HG03457 (cell line): ENCODE measurements around the gene ZNF516.

ENCODE experiments used
- ATAC-seq: cut with Tn5 transposase; IDR thresholded peaks from one replicate; pipeline ENCODE4 v1.9.1; 2021; ENCODE audit warnings: moderate number of reproducible peaks; ENCODE audit not compliant: unreplicated experiment

Gene ZNF516

DNA sequence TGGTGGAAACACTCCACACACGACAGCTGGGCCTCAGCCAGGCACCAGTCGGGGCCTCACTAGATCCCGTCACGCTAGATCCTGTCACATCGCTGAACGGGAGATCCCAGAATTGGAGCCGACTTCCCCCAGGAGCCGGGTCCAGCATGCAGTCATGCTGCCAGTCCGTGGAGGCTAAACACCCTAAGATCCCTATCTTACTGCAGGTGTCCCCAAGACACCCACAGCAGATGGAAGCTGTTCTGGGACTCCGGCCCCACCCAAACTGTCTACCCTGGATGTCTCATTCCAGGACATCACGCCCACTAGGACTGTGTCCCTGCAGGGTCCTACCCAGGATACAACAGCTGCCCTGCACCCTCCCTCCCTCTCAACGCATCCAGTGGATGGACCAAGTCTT lies 23.4 kb downstream of the ZNF516 start:
- no peak for ATAC-seq

GRCh38 chr18:76468345-76469304 lies 26.4 kb downstream of the ZNF516 start:
- ATAC-seq, result no peak

DNA sequence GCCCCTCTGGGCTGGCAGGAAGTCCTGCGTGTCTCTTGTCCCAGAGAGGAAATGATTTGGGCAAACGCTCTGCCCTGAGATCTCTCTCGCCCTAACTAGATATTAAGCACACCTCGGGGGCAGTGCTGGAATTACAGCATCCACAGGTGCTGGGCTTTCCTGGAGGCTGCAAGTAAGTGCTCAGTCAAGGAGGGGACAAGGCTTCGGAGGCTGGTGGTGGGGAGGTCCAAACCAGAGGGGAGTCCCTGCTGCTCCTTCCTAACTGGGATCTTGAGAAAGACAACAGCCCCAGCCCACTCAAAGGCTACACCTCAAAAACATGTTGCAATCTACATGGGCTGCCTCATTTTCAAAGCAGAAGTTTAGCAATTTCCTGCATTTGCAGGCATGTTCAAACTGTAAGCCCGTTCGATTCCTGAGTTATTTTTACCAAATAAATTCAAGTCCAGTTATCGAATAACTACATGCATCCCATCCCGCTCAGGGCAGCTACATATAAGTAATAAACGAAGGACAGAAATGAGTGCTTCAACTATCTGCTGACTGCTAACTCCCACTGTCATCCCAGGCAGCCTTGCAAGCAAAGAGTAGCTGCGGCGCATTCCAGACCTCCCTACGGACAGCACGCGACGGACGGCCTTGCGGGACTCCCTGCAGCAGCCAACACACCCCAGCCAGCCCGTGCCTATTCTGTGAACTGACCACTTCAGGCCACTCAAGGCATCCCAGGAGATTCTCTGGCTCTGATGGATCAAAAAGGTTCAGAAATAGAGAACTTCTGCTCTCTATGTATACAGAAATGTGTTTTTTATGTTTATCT lies 27.5 kb downstream of the ZNF516 start:
- ATAC-seq, result no peak

DNA sequence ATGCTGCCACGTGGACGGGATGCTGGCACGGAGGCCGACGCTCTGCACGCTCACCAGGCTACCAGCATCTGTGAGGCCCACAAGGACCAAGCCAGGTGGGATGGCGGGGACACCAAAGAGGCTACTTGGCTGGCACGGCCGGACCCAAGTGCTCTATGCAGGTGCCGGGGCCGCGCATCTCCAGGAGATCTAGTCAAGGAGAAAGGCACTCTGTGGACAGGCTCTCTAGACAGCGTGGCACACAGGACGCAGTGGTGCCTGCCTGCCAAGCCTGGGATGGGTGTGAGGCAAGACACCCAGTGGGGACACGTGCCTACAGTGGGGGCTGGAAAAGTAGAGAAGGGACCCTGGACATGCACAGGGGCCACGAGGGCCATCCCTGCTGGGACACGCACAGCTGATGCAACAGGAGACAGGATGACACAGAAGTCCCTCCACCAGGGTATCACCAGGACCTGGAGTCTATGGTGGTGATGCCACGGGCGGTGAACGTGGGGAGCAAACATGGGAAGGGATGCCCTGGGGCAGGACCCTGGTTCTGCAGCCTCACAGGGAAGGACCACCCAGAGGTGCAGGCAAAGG lies 28.5 kb downstream of the ZNF516 start:
- no peak for ATAC-seq

DNA sequence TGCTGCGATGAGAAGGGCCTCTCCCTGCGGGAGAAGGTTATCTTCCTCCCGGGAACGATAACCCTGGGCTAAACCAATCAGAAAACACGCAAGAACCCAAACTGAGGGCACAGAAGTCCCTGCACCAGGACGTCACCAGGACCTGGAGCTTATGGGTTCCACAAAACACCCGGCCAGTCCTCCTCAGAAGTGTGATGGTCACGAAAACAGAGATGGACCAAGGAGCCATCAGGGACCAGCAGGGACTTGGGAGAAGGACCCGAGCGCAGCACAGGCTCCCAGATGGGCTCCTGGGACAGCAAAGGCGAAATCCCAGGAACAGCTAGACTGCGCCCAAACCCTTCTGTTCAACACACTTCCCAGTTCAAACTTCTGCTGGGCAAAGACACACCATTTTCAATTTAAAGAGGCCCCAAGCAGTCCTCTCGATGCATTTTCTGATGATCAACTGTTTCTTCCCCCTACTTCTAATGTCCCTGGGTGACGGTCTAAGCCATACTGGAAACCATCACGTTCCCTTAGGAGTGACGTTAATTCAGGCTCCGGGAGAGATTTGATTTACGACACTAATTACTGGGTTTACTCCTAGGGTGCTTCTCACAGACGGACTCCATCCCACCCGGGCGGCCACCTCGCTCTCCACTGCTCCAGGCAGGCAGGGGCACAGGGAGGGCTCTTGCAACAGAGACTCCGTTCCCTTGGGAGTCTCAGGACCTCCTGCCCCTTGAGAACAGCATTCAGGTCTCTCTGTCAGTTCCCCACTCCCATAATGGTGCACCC lies 29.2 kb downstream of the ZNF516 start:
- ATAC-seq, result no peak

- no peak for ATAC-seq
These were observed 30.5 kb downstream of the ZNF516 start for GRCh38 chr18:76464281-76465259.

DNA sequence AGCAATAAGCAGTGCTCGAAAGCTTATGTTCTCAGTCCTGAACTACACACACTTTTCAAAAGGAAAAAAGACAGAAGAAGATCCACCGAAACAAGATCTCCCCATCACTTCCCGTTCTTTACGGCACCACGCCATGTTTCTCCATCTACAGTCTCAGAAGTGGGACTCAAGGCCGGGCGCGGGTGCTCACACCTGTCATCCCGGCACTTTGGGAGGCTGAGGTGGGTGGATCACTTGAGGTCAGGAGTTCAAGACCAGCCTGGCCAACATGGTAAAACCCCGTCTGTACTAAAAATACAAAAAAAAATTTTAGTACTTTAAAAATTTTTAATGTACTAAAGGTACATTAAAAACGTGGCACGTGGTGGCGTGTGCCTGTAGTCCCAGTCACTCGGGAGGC lies 31.2 kb downstream of the ZNF516 start:
- no peak for ATAC-seq

DNA sequence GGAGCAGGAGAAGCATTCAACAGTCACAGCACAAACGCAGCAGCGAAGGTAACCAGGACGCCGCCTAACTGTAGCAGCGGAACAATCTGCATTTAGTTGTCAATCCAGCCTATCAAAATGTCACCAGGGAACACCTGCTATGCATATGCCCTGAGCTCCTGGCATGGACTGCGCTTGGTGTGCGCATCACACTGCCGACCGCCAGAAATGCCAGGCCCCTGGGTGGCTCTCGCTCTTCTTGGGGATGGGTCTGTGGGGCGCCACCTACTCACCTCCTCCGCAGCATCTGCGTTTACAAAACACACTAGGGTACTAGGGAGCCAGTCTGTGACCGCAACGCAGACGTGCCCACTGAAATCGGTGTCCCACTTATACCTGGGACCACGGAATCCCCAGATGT lies 31.7 kb downstream of the ZNF516 start:
- ATAC-seq, result no peak

GRCh38 chr18:76462326-76462694 lies 32.7 kb downstream of the ZNF516 start:
- ATAC-seq, result no peak

DNA sequence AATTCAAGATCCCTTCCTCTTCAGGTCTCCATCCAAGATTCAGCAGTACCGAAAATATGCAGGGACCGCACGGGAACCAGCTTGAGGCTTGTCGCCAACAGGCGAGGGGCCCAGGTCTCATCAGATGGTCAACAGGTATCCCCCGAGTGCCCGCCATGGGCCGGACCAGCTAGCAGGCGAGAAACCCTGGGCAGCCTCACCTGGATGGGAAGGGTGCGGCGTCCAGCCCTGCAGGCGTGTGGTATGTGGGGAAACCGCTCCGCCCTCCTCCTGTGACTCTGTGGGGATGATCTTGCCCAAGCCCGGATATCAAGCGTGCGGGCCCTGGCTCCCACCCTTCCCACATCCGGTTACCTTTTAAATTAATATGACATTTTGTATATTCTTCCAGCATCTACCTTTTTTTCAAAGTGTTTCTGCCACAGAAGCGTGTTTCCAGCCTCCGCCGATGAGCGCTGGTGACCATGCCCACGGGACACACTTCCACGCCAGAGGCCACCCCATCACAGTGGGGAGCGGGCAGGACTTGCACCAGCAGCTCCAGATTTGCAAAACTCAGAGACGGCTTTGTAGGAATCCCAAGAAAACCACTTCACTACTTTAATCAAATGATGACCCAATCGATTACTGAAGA lies 33.2 kb downstream of the ZNF516 start:
- no peak for ATAC-seq

DNA sequence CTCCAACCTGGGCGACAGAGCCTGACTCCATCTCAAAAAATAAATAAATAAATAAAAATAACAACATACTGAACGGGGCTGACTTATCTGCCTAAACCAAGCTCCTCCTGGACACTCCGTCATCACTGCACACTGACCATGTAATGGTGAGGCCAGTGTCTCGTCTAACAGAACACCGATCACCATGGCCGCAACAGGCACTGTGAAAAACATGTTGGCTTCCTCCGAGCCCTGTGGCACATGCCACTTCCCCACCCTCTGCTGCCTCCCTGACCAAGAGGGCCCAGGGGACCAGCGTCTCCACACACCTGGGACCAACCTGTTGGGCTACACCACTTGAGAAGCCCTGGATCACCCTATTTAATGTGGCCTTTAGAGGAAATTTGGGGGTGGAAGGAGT lies 33.9 kb downstream of the ZNF516 start:
- no peak for ATAC-seq

DNA sequence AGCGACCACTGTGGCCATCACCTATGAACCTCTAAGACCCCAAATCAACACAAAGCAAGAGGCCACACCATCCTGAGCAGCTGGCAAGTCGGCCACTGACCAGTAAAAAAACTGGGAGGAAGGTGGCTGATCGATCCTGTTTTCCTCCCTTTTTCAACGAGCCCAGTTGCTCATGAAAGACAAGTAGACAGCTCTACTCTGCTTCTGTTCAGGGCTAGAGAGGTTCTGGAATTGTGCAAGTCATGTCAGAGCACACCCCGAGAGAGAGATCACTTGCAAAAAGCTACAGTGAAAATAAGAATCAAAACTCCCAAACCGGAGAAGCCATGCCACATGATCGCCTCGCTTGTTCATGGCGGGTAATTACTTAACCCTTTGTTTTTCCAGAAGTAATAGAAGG lies 34.6 kb downstream of the ZNF516 start:
- no peak for ATAC-seq

- no peak for ATAC-seq
These were observed 35.2 kb downstream of the ZNF516 start for GRCh38 chr18:76459687-76460350.

- ATAC-seq, result no peak
These were observed 35.7 kb downstream of the ZNF516 start for GRCh38 chr18:76459312-76459686.

DNA sequence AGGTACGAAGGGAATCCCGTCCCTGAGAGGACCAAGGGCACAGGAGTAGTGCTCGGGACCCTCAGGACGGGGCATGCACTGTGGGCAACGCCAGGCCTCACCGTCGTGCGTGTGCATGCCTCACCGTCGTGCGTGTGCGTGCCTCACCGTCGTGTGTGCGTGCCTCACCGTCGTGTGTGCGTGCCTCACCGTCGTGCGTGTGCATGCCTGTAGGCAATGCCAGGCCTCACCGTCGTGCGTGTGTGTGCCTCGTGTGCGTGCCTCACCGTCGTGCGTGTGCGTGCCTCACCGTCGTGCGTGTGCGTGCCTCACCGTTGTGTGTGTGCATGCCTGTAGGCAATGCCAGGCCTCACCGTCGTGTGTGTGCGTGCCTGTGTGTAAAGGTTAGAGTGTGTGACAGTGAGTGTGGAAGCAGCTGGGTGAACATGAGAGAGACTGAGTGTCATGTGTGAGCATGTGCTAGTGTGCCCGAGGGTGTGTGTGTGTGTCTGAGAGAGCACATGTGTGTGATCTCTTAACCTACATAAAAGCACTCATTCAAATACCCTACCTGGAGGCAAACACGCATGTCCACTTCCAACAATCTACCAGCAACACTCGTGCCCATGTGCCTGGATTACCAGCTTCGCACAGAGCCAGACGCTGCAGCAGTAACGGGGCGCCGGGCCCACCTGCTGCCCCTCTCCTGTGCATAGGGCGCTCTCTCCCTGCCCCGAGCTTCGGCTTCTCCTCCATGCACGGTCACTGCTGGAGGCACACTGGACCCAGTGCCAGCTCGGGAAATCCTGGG lies 36.3 kb downstream of the ZNF516 start:
- ATAC-seq, result no peak

DNA sequence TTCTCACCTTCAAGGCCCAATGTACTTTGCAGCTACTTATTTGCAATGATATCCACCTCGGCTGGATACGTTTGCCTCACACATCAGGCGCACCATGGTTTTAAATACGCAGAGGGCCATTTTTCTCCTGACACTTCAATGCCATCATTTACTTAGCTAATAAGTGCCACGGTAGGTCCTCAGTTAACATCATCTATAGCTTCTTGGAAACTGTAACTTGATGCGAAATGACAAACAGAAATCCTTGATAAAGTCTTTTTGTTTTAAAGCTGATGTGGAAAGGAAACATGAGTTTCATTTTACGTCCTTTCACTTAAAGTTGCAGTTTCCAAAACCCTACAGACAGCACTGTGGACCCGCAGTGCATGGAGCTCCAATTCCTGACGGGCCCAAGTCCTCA lies 37.1 kb downstream of the ZNF516 start:
- ATAC-seq, result no peak

DNA sequence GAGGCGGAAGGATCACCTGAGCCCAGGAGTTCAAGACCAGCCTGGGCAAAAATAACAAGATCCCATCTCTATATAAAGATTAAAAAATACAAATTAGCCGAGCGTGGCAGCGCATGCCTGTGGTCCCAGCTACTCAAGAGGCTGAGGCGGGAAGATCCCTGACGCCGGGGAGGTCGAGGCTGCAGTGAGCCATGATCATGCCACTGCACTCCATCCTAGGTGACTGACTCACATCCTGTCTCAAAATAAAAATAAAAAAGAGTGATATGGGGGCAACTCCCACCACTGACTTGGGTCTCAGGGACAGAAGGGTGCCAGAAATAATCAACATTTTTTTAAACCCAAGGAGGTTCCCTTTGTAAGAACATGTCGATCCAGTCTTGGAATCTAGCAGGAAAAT lies 37.6 kb downstream of the ZNF516 start:
- ATAC-seq, result no peak

DNA sequence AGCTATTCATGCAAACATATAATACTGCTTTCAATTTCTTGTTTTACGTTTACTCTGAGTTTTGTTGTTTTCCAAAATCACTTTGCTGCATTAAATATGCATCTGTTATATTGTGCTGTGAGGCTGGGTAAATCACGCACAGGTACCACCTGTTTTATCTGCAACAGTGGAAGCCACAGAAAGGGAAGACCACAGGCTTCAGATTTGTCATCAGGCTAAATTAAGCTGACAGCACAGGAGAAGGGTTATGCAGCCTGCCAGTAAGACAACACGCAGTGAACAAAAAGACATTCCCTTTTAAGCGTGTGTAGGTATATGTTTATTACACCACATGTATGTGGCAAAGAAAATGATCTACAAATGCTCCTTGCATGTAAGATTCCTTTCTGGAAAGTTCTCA lies 38.2 kb downstream of the ZNF516 start:
- no peak for ATAC-seq
